Measurements from ENCODE around the gene COL25A1. TPM values are rescaled to one million over a fixed set of nuclear protein-coding genes. Genes with fewer than 3 reads are reported as not detected.

COL25A1 gene
- polyA plus RNA-seq, 1 experiment, result not detected

- H3K4me3 ChIP-seq (ENCODE audit: low read depth, low read length), result no peak overlapping the region
- POLR2A ChIA-PET, result no interaction called here
- CTCF ChIA-PET, result no interaction called here
- H3K36me3 ChIP-seq (ENCODE audit: control insufficient read depth, insufficient read depth, low read length), result no peaks in the 10 kb centered on the region
- H3K27me3 ChIP-seq (ENCODE audit: control insufficient read depth, insufficient read depth, low read length), result no peaks in the 10 kb centered on the region
- TF ChIP-seq CTCF (IDR thresholded peaks at IDR 0.05; ENCODE audit: insufficient read depth, low read depth, low read length), result no peak
- no peak for DNase-seq (ENCODE audit: low read depth)
These were observed 433.7 kb downstream of the COL25A1 start for GRCh38 chr4:108868606-108869227.

- no peaks in the 10 kb centered on the region for H3K36me3 ChIP-seq (ENCODE audit: control insufficient read depth, insufficient read depth, low read length)
- CTCF ChIA-PET, result no interaction called here
- no peak overlapping the region for H3K4me3 ChIP-seq (ENCODE audit: low read depth, low read length)
- H3K27me3 ChIP-seq (ENCODE audit: control insufficient read depth, insufficient read depth, low read length), result no peaks in the 10 kb centered on the region
- DNase-seq (ENCODE audit: low read depth), result no peak
- POLR2A ChIA-PET, result no interaction called here
- TF ChIP-seq CTCF (IDR thresholded peaks at IDR 0.05; ENCODE audit: insufficient read depth, low read depth, low read length), result no peak
These were observed 435.0 kb downstream of the COL25A1 start for GRCh38 chr4:108867476-108867875.

- no peak for DNase-seq (ENCODE audit: low read depth)
- ChIA-PET POLR2A (no interaction called here), CTCF (no interaction called here)
- no peak for TF ChIP-seq CTCF (IDR thresholded peaks at IDR 0.05; ENCODE audit: insufficient read depth, low read depth, low read length)
- no peaks in the 10 kb centered on the region for H3K27me3 ChIP-seq (ENCODE audit: control insufficient read depth, insufficient read depth, low read length)
- H3K36me3 ChIP-seq (ENCODE audit: control insufficient read depth, insufficient read depth, low read length), result no peaks in the 10 kb centered on the region
- H3K4me3 ChIP-seq (ENCODE audit: low read depth, low read length), result no peak overlapping the region
These were observed 441.1 kb downstream of the COL25A1 start for GRCh38 chr4:108861334-108861733.

GRCh38 chr4:108854786-108855185, 447.7 kb downstream of the COL25A1 start:
- no peak for DNase-seq (ENCODE audit: low read depth)
- no peak overlapping the region for H3K4me3 ChIP-seq (ENCODE audit: low read depth, low read length)
- no peaks in the 10 kb centered on the region for H3K36me3 ChIP-seq (ENCODE audit: control insufficient read depth, insufficient read depth, low read length)
- ChIA-PET POLR2A (interaction anchor here (0.6 kb wide), 1 partner anchor 316 kb away, joined by 3 read pairs; no protein-coding TSS in a partner anchor), CTCF (no interaction called here)
- H3K27me3 ChIP-seq (ENCODE audit: control insufficient read depth, insufficient read depth, low read length), result no peaks in the 10 kb centered on the region
- TF ChIP-seq CTCF (IDR thresholded peaks at IDR 0.05; ENCODE audit: insufficient read depth, low read depth, low read length), result no peak

GRCh38 chr4:108852691-108853090, 449.8 kb downstream of the COL25A1 start:
- ChIA-PET POLR2A (no interaction called here), CTCF (no interaction called here)
- no peaks in the 10 kb centered on the region for H3K27me3 ChIP-seq (ENCODE audit: control insufficient read depth, insufficient read depth, low read length)
- no peak for TF ChIP-seq CTCF (IDR thresholded peaks at IDR 0.05; ENCODE audit: insufficient read depth, low read depth, low read length)
- DNase-seq (ENCODE audit: low read depth), result no peak
- H3K36me3 ChIP-seq (ENCODE audit: control insufficient read depth, insufficient read depth, low read length), result no peaks in the 10 kb centered on the region
- H3K4me3 ChIP-seq (ENCODE audit: low read depth, low read length), result no peak overlapping the region

Measured in BJ (cell line).